Stimulated activated CD8-positive, alpha-beta memory T cell treated with anti-CD3 and anti-CD28 coated beads, Interleukin-15, amount 100 ng/mL, for 1 hour (primary cell): ENCODE data around the gene ZNF394.

Experiments
- DNase-seq: peaks from one replicate; pipeline ENCODE4 v3.0.0-alpha.2; 2020; ENCODE audit warnings: low read depth

ZNF394 gene

GRCh38 chr7:99493823-99494222 lies 6.3 kb downstream of the ZNF394 start:
- no peak for DNase-seq

- DNase-seq = no peak
These were observed 9.2 kb downstream of the ZNF394 start for GRCh38 chr7:99490878-99491277.

GRCh38 chr7:99489235-99489634 lies 10.8 kb downstream of the ZNF394 start:
- DNase-seq = no peak

- no peak for DNase-seq
These were observed 15.0 kb downstream of the ZNF394 start for GRCh38 chr7:99485094-99485493.

- DNase-seq = no peak
These were observed 21.3 kb downstream of the ZNF394 start for GRCh38 chr7:99478464-99479440.

GRCh38 chr7:99476107-99476506 lies 24.0 kb downstream of the ZNF394 start:
- DNase-seq = no peak

- no peak for DNase-seq
These were observed 26.8 kb downstream of the ZNF394 start for GRCh38 chr7:99473315-99473596.

GRCh38 chr7:99472561-99473314 lies 27.3 kb downstream of the ZNF394 start, which contains the start of gene ZNF789:
Gene ZNF789, plus strand, starts transcription at chr7:99472890. Its CDS starts 3,567 bp downstream, at chr7:99476457.
- DNase-seq = peak; percentile 94

- DNase-seq = no peak
These were observed 30.6 kb downstream of the ZNF394 start for GRCh38 chr7:99469381-99470065.

GRCh38 chr7:99468336-99468918 lies 31.7 kb downstream of the ZNF394 start:
- DNase-seq = no peak

- no peak for DNase-seq
These were observed 34.7 kb downstream of the ZNF394 start for GRCh38 chr7:99465421-99465768.

GRCh38 chr7:99461221-99461620 lies 38.9 kb downstream of the ZNF394 start:
- DNase-seq = no peak

GRCh38 chr7:99460651-99461050 lies 39.4 kb downstream of the ZNF394 start:
- DNase-seq = no peak

- no peak for DNase-seq
These were observed 41.0 kb downstream of the ZNF394 start for GRCh38 chr7:99459087-99459486.

GRCh38 chr7:99457650-99458493 lies 42.2 kb downstream of the ZNF394 start:
- no peak for DNase-seq

- DNase-seq = no peak
These were observed 42.9 kb downstream of the ZNF394 start for GRCh38 chr7:99457050-99457649.

GRCh38 chr7:99456288-99456687 lies 43.8 kb downstream of the ZNF394 start:
- no peak for DNase-seq

- DNase-seq = no peak
These were observed 44.2 kb downstream of the ZNF394 start for GRCh38 chr7:99455874-99456273.

- no peak for DNase-seq
These were observed 47.0 kb downstream of the ZNF394 start for GRCh38 chr7:99453105-99453504.

GRCh38 chr7:99452541-99452940 lies 47.5 kb downstream of the ZNF394 start:
- no peak for DNase-seq

- no peak for DNase-seq
These were observed 48.1 kb downstream of the ZNF394 start for GRCh38 chr7:99451936-99452335.
